HG02973 (cell line): Measurements from ENCODE around the gene SYT17.
"Not testable (repeated sequence)": the region's sequence is repeated elsewhere in the genome, so short reads cannot be mapped to it uniquely, and the experiment has no call there.

Experiments used
- ATAC-seq: cut with Tn5 transposase; IDR thresholded peaks from one replicate; pipeline ENCODE4 v1.9.1; 2021; ENCODE audit warnings: moderate library complexity; ENCODE audit not compliant: unreplicated experiment

Gene SYT17

GRCh38 chr16:19173059-19173458 is 5.0 kb downstream of the SYT17 start:
- no peak for ATAC-seq

GRCh38 chr16:19173649-19174383 is 5.8 kb downstream of the SYT17 start:
- no peak for ATAC-seq

- ATAC-seq: no peak
Measured at GRCh38 chr16:19174478-19174877, 6.4 kb downstream of the SYT17 start.

- no peak for ATAC-seq
Measured at GRCh38 chr16:19175492-19176262, 7.6 kb downstream of the SYT17 start.

DNA sequence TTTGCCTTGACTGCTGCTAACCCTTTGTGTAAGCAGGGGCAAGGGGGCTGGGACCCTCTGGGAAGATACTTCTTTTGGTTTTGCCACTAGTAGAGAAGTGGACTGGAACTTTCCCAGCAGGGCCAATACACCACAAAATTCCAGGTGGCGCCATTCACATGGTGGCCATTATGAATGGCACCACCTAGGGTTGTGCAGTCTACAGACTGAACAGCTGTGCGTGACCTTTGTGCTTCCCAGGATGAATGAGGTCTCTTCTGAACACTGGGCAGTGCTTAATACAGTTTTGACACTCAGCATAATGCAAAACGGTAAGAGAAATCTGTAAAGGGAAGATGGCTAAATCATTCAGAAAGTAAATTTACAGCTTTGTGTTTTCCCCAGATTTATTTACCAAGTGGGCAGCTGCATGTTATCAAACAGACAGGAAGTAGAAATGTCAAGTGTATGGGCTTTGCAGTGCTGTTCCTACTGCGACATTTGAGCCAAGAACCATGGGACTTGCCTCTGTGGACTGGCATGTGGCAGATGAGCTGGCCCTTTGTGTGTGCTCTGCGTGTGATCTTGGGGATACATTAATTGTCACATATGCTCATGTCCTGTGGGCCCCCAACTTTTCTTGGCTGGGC is 9.2 kb downstream of the SYT17 start:
- ATAC-seq: no peak

DNA sequence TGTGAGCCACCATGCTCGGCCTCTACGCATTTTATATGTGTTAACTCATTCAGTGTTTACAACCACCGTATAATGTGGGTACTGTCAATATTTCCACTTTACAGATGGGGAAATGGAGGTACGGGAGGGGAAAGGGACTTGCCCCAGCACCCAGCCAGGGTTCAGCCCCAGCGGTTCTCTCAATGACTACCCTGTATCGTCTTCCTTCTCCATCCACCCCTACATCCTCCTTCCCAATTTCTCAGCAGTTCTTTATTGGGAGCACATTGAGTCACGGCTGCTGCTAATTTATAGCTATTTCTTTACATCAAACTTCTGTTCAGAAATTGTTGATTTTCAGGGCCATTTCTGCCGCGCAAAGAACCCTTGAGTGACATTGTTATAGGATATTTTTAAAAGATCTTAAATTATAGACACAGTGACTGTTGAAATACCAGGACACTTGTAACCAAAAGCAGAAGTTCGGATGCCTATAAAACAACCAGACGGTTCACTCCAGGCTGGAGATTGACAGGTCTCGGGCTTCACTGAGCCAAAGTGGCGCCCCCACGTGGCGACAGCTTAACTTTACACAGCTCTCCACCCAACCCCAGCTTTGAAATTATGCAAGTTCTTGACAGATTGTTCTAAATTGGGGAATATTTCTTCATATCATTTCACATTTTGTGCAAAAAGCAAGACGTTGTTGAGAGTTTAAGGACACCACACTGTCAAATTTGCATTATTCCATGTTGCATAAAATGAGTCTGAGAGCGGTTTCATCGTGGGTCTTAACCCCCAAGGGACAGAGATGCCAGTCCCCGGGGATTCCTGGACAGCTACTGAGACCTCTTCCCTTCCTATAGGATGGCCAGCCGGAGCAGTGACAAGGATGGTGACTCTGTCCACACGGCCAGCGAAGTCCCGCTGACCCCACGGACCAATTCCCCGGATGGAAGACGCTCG is 11.8 kb downstream of the SYT17 start:
- ATAC-seq: no peak

- ATAC-seq: no peak
Measured at GRCh38 chr16:19180741-19181140, 12.7 kb downstream of the SYT17 start.

GRCh38 chr16:19182481-19182880 is 14.4 kb downstream of the SYT17 start:
- ATAC-seq: no peak

DNA sequence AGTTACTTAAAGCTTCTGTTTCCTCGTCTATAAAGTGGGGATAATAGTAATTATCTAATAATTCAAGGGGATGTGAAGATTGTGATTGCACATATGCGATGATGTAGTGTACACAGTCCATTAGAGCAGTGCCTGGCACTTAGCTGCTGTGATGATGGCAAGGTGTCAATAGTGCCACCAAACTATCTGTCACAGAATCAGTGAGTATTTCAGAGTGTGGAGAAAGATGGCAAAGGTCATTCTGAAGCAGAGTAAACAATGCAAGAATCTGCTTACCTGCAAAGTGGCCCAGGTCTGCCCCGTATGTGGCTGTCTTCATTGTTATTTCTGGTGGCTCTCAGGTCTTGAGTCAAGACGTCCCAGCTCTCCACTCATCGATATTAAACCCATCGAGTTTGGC is 15.1 kb downstream of the SYT17 start:
- ATAC-seq: no peak

GRCh38 chr16:19184823-19185509 is 16.9 kb downstream of the SYT17 start:
- no peak for ATAC-seq

- no peak for ATAC-seq
Measured at GRCh38 chr16:19185510-19185851, 17.4 kb downstream of the SYT17 start.

DNA sequence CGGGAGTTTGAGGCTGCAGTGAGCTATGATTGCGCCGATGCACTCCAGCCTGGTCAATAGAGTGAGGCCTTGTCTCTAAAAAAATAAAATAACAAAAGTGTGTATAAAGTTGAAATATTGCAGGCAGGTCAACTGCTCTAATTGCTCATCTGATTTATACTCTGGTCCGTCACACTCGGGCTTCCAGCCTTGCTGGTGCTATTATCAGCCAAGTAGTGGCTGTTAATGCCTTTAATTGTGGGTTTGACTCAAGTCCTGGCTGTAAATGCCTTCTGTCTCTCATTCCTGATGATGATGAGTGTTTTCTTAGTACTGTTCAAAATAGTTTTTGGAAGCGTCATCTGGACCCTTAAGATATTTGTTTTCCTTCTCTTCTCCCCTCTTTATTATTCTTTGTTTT is 18.4 kb downstream of the SYT17 start:
- no peak for ATAC-seq

- ATAC-seq: not testable (repeated sequence)
Measured at GRCh38 chr16:19187961-19188360, 19.9 kb downstream of the SYT17 start.

GRCh38 chr16:19188406-19188805 is 20.4 kb downstream of the SYT17 start:
- no peak for ATAC-seq

GRCh38 chr16:19192865-19193264 is 24.8 kb downstream of the SYT17 start:
- ATAC-seq: no peak

DNA sequence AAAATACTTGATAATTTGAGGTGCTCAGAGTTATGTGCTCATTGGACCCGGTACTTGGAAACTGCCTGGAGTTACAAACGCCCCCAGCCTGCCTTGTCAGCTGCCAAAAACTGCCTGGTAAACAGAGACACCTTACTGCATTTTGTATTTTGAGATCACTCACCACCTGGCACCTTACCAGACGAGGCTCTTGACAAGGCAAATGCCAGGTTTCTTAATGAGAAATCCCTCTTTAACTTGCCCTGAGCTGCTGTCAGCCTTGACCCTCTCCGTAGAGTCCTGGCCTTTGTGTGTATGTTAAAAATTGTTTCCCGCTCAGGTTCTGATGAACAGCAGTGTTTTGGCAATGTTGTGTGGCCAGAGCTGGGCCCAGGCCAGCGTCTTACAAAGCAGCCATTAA is 28.8 kb downstream of the SYT17 start:
- ATAC-seq: no peak

GRCh38 chr16:19203374-19203966 is 35.4 kb downstream of the SYT17 start:
- ATAC-seq: no peak

- ATAC-seq: peak; percentile 54
Measured at GRCh38 chr16:19210280-19210924, 42.4 kb downstream of the SYT17 start.

- ATAC-seq: peak; percentile 19
Measured at GRCh38 chr16:19210968-19211367, 42.9 kb downstream of the SYT17 start.
